NCI-H128 (cell line): ENCODE results near the gene SFN.

ENCODE experiments used
- DNase-seq: peaks from one replicate; lab custom pipeline; 2025; ENCODE audit not compliant: unreplicated experiment; lab: John Stamatoyannopoulos, UW

The SFN gene

GRCh38 chr1:26910343-26911160, 47.6 kb downstream of the SFN start:
- DNase-seq: no peak

- DNase-seq: no peak
These were observed 48.6 kb downstream of the SFN start for GRCh38 chr1:26911399-26912146.

GRCh38 chr1:26912147-26912490, 49.2 kb downstream of the SFN start:
- no peak for DNase-seq

- DNase-seq: no peak
These were observed 50.4 kb downstream of the SFN start for GRCh38 chr1:26913389-26913753.
